Neural cell (in vitro differentiated cells): Measurements from ENCODE around the gene CHCHD3. TPM values are rescaled to one million over a fixed set of nuclear protein-coding genes. Genes with fewer than 3 reads are reported as not detected.

Experiments used
- H2AFZ ChIP-seq: fragments of 200-600, 300-800 bp; sonication (generic), shearing (Covaris generic); 2 replicates; pipeline ENCODE4 v1.6.0; 2014; ENCODE audit warnings: low read depth, mild to moderate bottlenecking, antibody characterized with exemption, low read length, moderate library complexity
- H3F3A ChIP-seq: fragments of 200-600 bp; shearing (Covaris generic); 2 replicates; pipeline ENCODE4 v1.6.1; 2016; ENCODE audit warnings: mild to moderate bottlenecking, moderate library complexity, mixed read lengths, antibody characterized with exemption, low read length; ENCODE audit not compliant: insufficient read depth, poor library complexity, severe bottlenecking
- H3K27ac ChIP-seq: fragments of 200-600, 300-800 bp; sonication (generic), shearing (Covaris generic); 2 replicates; pipeline ENCODE4 v1.5.1; 2014; ENCODE audit warnings: mild to moderate bottlenecking, low read length, moderate library complexity
- H3K27me3 ChIP-seq: fragments of 300-800, 200-600 bp; sonication (generic), shearing (Covaris generic); 2 replicates; pipeline ENCODE4 v1.6.0; 2014; ENCODE audit warnings: mild to moderate bottlenecking, low read depth, low read length, moderate library complexity; ENCODE audit not compliant: insufficient read depth
- H3K36me3 ChIP-seq: fragments of 300-800, 200-600 bp; sonication (generic), shearing (Covaris generic); 2 replicates; pipeline ENCODE4 v1.5.1; 2014; ENCODE audit warnings: mild to moderate bottlenecking, antibody characterized with exemption, low read length, moderate library complexity; ENCODE audit not compliant: insufficient read depth
- H3K4me2 ChIP-seq: fragments of 300-800, 200-600 bp; sonication (generic), shearing (Covaris generic); 2 replicates; pipeline ENCODE4 v1.6.0; 2014; ENCODE audit warnings: mild to moderate bottlenecking, low read length
- H3K4me3 ChIP-seq: fragments of 300-800, 200-600 bp; sonication (generic), shearing (Covaris generic); 2 replicates; pipeline ENCODE4 v1.5.1; 2014; ENCODE audit warnings: mild to moderate bottlenecking, low read length, moderate library complexity
- H3K79me2 ChIP-seq: fragments of 200-600 bp; shearing (Covaris generic); replicated peaks from 2 replicates; pipeline ENCODE4 v1.6.0; 2014; ENCODE audit warnings: mild to moderate bottlenecking, low read length, moderate library complexity; ENCODE audit not compliant: insufficient read depth
- H3K9ac ChIP-seq: fragments of 300-800, 200-600 bp; sonication (generic), shearing (Covaris generic); 2 replicates; pipeline ENCODE4 v1.6.1; 2016; ENCODE audit warnings: mild to moderate bottlenecking, low read length, mixed read lengths
- H3K9me2 ChIP-seq: fragments of 200-600 bp; shearing (Covaris generic); 2 replicates; pipeline ENCODE4 v1.6.1; 2016; ENCODE audit warnings: mild to moderate bottlenecking, low read length, mixed read lengths; ENCODE audit not compliant: insufficient read depth
- H3K9me3 ChIP-seq: fragments of 200-600, 300-800 bp; sonication (generic), shearing (Covaris generic); 2 replicates; pipeline ENCODE4 v1.6.1; 2016; ENCODE audit warnings: mild to moderate bottlenecking, mixed run types, low read length, moderate library complexity, mixed read lengths
- H4K20me1 ChIP-seq: fragments of 200-600 bp; shearing (Covaris generic); 2 replicates; pipeline ENCODE4 v1.6.1; 2016; ENCODE audit warnings: mild to moderate bottlenecking, mixed run types; ENCODE audit not compliant: insufficient read depth
- EP300 ChIP-seq: fragments of 450-650 bp; conservative IDR thresholded peaks from 2 replicates; pipeline ENCODE4 v1.6.1; 2014; ENCODE audit warnings: antibody characterized with exemption, mild to moderate bottlenecking, moderate library complexity; ENCODE audit not compliant: poor library complexity, severe bottlenecking
- EZH2 ChIP-seq: fragments of 200-600, 300-800 bp; shearing (Covaris generic), sonication (generic); IDR thresholded peaks from 2 replicates; pipeline ENCODE4 v1.6.1; 2014; ENCODE audit warnings: antibody characterized with exemption, low read length, borderline replicate concordance, mild to moderate bottlenecking; ENCODE audit not compliant: insufficient read depth, poor library complexity, severe bottlenecking
- MXI1 ChIP-seq: fragments of 450-650 bp; conservative IDR thresholded peaks from 2 replicates; pipeline ENCODE4 v1.6.1; 2014; ENCODE audit warnings: antibody characterized with exemption, mild to moderate bottlenecking; ENCODE audit not compliant: poor library complexity, severe bottlenecking
- POLR2AphosphoS5 ChIP-seq: IDR thresholded peaks from 2 replicates; pipeline ENCODE4 v1.6.1; 2012
- RAD21 ChIP-seq: fragments of 450-650 bp; conservative IDR thresholded peaks from 2 replicates; pipeline ENCODE4 v1.6.1; 2014; ENCODE audit warnings: antibody characterized with exemption, mild to moderate bottlenecking, moderate library complexity
- SMC3 ChIP-seq: fragments of 450-650 bp; conservative IDR thresholded peaks from 2 replicates; pipeline ENCODE4 v1.6.1; 2014; ENCODE audit warnings: antibody characterized with exemption, mild to moderate bottlenecking, moderate library complexity; ENCODE audit not compliant: poor library complexity
- TAF1 ChIP-seq: IDR thresholded peaks from 2 replicates; pipeline ENCODE4 v1.6.1; 2012; ENCODE audit warnings: low read depth
- polyA plus RNA-seq: library from polyadenylated mRNA; depleted of rRNA; stranded (reverse); fragments of >200 nt; gene quantifications from 2 replicates; pipeline ENCODE4 v1.2.3, GENCODE V29; 2014
- TF ChIP-seq, protein P1 (sequence below): fragments of 450-650 bp; IDR thresholded peaks from 2 replicates; pipeline ENCODE4 v1.5.1; 2014; ENCODE audit warnings: antibody characterized with exemption, mild to moderate bottlenecking, moderate library complexity; ENCODE audit not compliant: poor library complexity, severe bottlenecking
- TF ChIP-seq, protein P2 (sequence below): IDR thresholded peaks from 2 replicates; pipeline ENCODE4 v1.6.1; 2012; ENCODE audit warnings: borderline replicate concordance

CHCHD3 gene
- polyA plus RNA-seq, 1 donor from 2014 or later, result 89.9 TPM

DNA sequence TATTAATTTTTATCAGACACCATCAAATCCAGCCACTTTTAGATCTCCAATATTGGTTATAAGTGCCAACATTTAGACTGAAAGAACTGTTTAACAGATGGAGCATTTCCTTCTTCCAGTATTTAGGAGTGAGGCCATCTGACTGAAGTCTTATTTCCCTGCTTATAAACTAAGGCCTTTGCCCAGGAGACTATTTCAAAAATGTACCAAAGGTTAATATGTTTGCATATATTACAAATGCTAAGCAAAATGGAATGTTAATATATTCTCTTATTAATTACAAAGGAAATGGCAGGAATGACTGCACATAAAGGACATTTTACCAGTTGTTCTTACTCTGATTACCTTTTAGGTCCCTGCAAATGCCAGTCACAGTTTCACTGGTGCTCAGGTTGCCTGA lies 266.8 kb downstream of the CHCHD3 start:
- TF ChIP-seq MXI1 (no peak), RAD21 (no peak), EZH2 (no peak), SMC3 (no peak), POLR2AphosphoS5 (no peak), TAF1 (no peak), EP300 (no peak)
- TF ChIP-seq, protein P1, sequence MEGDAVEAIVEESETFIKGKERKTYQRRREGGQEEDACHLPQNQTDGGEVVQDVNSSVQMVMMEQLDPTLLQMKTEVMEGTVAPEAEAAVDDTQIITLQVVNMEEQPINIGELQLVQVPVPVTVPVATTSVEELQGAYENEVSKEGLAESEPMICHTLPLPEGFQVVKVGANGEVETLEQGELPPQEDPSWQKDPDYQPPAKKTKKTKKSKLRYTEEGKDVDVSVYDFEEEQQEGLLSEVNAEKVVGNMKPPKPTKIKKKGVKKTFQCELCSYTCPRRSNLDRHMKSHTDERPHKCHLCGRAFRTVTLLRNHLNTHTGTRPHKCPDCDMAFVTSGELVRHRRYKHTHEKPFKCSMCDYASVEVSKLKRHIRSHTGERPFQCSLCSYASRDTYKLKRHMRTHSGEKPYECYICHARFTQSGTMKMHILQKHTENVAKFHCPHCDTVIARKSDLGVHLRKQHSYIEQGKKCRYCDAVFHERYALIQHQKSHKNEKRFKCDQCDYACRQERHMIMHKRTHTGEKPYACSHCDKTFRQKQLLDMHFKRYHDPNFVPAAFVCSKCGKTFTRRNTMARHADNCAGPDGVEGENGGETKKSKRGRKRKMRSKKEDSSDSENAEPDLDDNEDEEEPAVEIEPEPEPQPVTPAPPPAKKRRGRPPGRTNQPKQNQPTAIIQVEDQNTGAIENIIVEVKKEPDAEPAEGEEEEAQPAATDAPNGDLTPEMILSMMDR, result no peak
- TF ChIP-seq, protein P2, sequence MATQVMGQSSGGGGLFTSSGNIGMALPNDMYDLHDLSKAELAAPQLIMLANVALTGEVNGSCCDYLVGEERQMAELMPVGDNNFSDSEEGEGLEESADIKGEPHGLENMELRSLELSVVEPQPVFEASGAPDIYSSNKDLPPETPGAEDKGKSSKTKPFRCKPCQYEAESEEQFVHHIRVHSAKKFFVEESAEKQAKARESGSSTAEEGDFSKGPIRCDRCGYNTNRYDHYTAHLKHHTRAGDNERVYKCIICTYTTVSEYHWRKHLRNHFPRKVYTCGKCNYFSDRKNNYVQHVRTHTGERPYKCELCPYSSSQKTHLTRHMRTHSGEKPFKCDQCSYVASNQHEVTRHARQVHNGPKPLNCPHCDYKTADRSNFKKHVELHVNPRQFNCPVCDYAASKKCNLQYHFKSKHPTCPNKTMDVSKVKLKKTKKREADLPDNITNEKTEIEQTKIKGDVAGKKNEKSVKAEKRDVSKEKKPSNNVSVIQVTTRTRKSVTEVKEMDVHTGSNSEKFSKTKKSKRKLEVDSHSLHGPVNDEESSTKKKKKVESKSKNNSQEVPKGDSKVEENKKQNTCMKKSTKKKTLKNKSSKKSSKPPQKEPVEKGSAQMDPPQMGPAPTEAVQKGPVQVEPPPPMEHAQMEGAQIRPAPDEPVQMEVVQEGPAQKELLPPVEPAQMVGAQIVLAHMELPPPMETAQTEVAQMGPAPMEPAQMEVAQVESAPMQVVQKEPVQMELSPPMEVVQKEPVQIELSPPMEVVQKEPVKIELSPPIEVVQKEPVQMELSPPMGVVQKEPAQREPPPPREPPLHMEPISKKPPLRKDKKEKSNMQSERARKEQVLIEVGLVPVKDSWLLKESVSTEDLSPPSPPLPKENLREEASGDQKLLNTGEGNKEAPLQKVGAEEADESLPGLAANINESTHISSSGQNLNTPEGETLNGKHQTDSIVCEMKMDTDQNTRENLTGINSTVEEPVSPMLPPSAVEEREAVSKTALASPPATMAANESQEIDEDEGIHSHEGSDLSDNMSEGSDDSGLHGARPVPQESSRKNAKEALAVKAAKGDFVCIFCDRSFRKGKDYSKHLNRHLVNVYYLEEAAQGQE, result no peak
- H3K9me2 ChIP-seq, result no peaks in the 10 kb centered on the region
- H4K20me1 ChIP-seq, result no peaks in the 10 kb centered on the region
- H3K9ac ChIP-seq, result no peak overlapping the region
- H3K9me3 ChIP-seq, result no peaks in the 10 kb centered on the region
- H3K27ac ChIP-seq, result no peak overlapping the region
- no peak overlapping the region for H3K4me3 ChIP-seq
- H3K27me3 ChIP-seq, result no peaks in the 10 kb centered on the region
- H3F3A ChIP-seq, result no peaks in the 10 kb centered on the region
- H3K36me3 ChIP-seq, result no peaks in the 10 kb centered on the region
- no peak overlapping the region for H2AFZ ChIP-seq
- no peak overlapping the region for H3K4me2 ChIP-seq
- H3K79me2 ChIP-seq, result no peaks in the 10 kb centered on the region

DNA sequence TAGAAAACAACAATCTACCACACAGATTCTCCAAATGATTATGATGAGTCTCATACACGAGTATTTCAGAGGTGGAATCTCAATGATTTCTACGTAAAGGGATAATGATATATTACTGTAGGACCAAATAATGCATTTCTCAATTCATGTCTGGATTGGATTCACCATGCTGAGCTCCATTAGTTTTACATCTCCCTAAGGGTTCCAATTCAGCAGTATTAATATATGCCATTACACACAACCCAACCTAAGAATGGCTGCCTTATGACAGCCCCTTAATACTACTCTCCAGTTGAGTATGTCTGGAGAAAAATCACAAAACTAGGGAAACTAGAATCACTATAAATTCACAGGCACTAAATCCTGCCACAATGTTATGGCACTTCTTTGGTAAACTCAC lies 271.3 kb downstream of the CHCHD3 start:
- TF ChIP-seq EP300, result no peak
- no peak for TF ChIP-seq MXI1
- TF ChIP-seq, protein P2, result no peak
- no peak for TF ChIP-seq SMC3
- TF ChIP-seq TAF1, result no peak
- TF ChIP-seq, protein P1, result no peak
- TF ChIP-seq EZH2, result no peak
- TF ChIP-seq RAD21, result no peak
- TF ChIP-seq POLR2AphosphoS5, result no peak
- H3K79me2 ChIP-seq, result no peaks in the 10 kb centered on the region
- H3K27me3 ChIP-seq, result no peaks in the 10 kb centered on the region
- no peak overlapping the region for H3K9ac ChIP-seq
- H3K4me3 ChIP-seq, result peak overlapping the region; percentile 9
- no peak overlapping the region for H2AFZ ChIP-seq
- H3K9me2 ChIP-seq, result no peaks in the 10 kb centered on the region
- H3K9me3 ChIP-seq, result no peaks in the 10 kb centered on the region
- H3K36me3 ChIP-seq, result no peaks in the 10 kb centered on the region
- peak overlapping the region; percentile 8 for H3K27ac ChIP-seq
- no peaks in the 10 kb centered on the region for H4K20me1 ChIP-seq
- no peak overlapping the region for H3K4me2 ChIP-seq
- no peaks in the 10 kb centered on the region for H3F3A ChIP-seq
